Testis (tissue), 2 donors: ENCODE measurements around the gene SASH1.

Experiments
- POLR2A ChIP-seq: fragments of 450-650 bp; IDR thresholded peaks from one replicate; pipeline ENCODE4 v1.6.1; 2017; ENCODE audit warnings: antibody characterized with exemption, mild to moderate bottlenecking, moderate library complexity
- TF ChIP-seq, protein P1 (sequence below), 3 experiments: fragments of 450-650 bp in 2 of 3; fragments of 200-600 bp in 1 of 3; sonication (generic) in 1 of 3; IDR thresholded peaks; one replicate each; pipeline ENCODE4 v1.5.1; 2016 to 2019; ENCODE audit warnings: antibody characterized with exemption in 3 of 3, mild to moderate bottlenecking in 2 of 3, moderate library complexity in 1 of 3

DNA sequence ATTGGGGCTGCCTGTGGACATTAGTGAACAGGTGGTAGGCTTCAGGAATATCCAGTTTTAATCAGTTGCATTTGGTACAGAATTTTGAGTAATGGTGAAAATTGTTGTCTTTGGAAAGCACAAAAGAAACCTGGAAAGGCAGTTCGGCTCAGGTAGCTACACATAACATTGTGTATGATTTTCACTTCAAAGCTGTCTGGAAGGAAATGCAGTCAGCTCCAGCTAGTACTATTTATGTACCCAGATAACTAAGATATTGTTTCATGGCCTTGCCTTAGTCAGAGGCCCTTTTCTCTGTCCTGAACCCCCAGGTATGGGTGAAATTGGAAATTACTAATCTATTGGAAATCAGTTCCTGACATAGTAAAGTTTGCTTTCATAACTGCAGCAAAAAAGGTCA, 208.6 kb downstream of the SASH1 start:
- TF ChIP-seq POLR2A, result no peak
- TF ChIP-seq, protein P1, sequence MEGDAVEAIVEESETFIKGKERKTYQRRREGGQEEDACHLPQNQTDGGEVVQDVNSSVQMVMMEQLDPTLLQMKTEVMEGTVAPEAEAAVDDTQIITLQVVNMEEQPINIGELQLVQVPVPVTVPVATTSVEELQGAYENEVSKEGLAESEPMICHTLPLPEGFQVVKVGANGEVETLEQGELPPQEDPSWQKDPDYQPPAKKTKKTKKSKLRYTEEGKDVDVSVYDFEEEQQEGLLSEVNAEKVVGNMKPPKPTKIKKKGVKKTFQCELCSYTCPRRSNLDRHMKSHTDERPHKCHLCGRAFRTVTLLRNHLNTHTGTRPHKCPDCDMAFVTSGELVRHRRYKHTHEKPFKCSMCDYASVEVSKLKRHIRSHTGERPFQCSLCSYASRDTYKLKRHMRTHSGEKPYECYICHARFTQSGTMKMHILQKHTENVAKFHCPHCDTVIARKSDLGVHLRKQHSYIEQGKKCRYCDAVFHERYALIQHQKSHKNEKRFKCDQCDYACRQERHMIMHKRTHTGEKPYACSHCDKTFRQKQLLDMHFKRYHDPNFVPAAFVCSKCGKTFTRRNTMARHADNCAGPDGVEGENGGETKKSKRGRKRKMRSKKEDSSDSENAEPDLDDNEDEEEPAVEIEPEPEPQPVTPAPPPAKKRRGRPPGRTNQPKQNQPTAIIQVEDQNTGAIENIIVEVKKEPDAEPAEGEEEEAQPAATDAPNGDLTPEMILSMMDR (IDR thresholded peaks at IDR 0.05), result no peak
